ENCODE data around the gene VWCE.
"Not testable (repeated sequence)": the region's sequence is repeated elsewhere in the genome, so short reads cannot be mapped to it uniquely, and the experiment has no call there.

VWCE gene

DNA sequence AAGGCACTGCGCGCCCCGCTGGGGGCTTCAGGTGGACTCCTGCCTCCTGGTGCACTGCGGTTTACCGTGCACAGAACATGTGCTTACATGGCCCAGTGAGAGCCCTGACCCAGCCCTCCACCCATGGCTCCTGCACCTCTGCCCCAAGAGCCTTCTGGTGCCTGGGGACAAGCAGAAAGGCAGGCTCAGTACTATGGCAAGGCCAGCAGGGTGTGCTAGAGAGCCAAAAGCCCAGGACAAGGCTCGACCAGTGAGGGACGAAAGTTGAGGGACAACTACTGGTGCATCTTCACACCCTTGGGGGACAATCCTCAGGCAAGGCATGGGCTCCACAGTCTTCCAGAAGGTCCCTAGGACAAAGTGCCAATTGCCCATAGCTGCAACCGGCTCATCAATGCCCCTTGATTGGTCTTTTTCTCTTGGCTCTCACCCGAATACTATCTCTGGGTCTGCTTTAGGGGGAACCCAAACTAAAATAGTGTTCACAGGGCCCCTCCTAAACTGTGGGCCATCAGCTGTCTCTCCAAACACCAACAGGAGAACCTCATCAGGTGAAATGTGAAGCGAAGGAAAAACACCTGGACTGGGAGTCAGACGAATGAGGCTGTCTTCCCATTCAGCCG, 40.6 kb downstream of the VWCE start:
- DNase-seq (ENCODE audit: low read depth), result peak; percentile 36

DNA sequence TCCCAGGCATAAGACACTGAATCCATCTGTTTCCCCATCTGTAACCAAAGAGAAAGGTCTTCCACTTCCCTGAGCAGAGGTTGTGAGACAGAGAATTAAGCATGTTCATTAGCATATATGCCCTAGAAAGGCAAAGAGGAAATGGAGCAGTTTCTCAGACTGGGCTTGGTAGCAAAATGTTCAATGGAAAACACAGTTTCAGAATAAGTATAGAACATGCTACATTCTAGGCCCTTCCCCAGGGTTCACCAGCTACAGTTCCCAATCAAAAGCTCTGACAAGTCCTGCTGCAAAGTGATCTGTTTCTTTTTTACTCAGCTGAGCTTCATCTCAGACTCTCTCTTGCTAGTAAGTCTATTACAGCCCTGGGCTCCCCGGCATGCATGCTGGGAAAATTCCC, 42.8 kb downstream of the VWCE start:
- not testable (repeated sequence) for DNase-seq (ENCODE audit: low read depth)

DNA sequence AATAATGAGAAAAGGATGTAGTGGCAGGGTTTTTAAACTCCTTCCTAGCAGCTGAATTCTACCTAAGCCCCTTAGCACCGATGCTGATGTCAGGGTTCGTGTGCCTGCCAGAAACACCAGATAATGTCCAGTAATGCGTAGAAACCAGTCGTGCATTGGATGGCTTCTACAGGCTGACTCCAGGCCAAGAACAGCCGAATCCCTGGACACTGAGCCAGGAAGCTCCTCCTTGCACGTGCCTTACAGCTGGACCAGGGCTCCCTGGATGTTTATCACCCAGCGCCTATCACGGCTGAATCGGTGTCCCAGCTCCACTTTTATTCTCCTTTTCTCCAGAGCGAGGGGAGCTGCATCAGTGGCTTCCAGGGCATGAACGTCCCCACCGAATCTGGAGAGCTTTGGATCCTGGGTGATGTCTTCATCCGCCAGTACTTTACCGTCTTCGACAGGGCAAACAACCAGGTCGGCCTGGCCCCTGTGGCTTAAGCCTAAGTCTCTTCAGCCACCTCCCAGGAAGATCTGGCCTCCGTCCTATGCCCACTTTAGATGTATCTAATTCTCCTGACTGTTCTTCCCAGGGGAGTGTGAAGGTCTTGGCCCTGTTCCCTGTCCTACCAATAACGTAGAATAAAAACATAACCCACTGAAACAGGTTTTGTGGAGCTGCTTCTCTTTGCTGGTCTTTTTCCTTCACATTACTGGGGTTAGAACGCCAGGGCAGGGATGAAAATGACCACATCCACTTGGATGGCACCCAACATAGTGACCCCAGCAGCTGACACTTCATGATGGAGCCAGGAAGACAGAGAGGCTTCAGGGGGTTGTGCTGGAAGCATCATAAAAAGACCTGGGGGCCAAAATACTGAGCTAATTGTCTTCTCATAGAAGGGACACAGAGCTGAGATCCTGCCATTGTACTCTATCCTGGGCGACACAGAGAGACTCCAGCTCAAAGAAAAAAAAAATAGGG, 44.0 kb downstream of the VWCE start:
- DNase-seq (ENCODE audit: low read depth), result not testable (repeated sequence)

DNA sequence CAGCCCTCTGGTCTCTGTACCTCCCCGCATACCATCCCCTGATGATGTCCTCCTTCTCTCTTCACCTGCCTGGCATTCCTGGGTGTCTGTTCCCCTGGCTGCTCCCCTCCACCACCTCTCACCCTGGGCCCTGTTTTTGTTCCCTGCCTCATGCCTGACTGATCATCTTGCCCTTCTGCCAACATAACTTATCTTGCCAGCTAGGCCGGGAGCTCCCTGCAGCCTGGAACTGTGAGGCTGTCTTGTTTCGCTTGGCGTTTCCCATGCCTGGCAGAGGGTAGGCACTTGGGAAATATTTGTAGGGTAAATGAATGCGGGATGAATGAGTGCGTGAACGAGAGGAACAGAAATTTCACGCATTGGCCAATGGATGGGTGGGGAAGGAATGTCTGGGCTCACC, 45.9 kb downstream of the VWCE start:
- DNase-seq (ENCODE audit: low read depth), result not testable (repeated sequence)

DNA sequence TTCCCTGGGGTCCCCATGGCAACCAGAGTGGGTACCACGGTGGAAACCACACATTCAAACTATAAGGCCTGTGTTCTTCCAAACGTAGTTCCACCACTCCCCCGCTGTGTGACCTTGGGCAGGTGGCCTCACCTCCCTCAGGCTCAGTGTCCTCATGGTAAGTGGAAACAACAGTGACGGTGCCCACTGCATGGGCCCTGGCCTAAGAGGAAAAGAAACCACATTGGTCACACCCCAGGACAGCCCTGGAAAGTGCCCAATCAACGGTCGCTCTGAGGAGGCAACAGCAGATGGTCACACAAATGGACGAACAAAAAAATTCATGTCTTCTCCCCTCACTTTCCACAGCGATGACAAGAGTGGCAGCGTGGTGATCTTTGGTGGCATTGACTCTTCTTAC, 47.0 kb downstream of the VWCE start:
- DNase-seq (ENCODE audit: low read depth), result not testable (repeated sequence)

DNA sequence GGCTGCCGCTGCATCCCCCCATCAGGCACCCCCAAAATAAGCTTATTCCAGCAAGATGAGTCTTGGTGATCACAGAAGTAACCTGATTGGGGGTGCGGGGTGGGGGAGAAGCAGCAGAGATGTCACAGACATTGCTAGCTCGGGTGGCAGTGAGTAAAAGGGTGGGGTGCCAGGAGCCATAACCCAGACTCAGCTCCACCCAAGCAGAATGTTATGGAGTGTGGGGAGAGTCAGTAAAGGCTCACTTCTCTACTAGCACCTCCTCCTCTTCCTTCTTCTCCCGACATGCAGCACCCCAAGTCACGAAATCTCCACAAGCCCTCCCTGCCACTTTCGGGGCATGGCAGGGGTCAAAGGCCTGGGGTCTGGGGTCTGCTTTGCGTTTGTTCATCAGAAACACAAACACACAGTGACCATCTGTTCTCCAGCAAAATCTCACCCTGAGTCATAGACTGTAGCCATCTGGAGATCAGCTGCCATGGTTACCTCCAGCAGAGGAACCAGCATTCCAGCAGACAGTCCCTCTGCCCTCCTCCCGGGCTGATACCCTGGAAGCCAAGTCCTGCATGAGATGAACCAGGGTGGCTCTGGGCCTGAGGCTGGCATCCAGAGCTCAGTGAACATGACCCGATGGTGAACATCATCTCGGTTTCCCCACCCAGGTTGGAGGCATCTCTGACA, 49.7 kb downstream of the VWCE start:
- DNase-seq (ENCODE audit: low read depth), result not testable (repeated sequence)

DNA sequence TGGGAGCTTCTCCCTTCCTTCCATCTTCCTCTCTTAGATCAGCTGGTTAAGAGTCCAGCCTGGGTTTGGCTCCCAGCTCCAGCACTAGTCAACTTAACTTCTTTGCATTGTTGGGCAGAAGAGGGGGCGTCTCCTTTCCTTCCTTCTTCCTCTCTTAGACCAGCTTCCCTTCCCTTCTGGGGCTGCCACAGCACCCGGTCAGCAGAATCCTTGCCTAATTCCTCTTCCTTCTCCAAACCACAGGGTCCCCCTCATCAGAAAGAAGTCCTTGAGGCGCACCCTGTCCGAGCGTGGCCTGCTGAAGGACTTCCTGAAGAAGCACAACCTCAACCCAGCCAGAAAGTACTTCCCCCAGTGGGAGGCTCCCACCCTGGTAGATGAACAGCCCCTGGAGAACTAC, 53.6 kb downstream of the VWCE start:
- DNase-seq (ENCODE audit: low read depth), result not testable (repeated sequence)

DNA sequence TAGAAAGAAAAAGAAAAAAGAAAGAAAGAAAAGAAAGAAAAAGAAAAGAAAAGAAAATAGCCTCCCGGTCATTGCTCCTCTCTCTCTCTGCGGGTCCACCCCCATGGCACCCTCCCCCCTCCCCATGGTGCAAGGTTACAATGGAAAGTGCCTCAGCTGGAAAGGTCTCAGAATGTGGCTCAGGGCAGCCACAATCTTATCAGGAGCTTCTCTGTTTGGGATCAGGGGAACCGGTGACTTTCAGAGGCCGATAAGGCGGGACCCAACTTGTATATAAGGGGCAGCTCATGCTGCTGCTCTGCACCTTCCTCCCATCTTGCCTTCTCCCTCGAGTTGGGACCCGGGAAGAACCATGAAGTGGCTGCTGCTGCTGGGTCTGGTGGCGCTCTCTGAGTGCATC, 54.2 kb downstream of the VWCE start, which contains the start of gene PGA5:
PGA5 (plus strand) TSS at position 301 of the 400 bp plus-strand sequence; CDS start at position 353, 52 bp downstream.
- DNase-seq (ENCODE audit: low read depth), result not testable (repeated sequence)

DNA sequence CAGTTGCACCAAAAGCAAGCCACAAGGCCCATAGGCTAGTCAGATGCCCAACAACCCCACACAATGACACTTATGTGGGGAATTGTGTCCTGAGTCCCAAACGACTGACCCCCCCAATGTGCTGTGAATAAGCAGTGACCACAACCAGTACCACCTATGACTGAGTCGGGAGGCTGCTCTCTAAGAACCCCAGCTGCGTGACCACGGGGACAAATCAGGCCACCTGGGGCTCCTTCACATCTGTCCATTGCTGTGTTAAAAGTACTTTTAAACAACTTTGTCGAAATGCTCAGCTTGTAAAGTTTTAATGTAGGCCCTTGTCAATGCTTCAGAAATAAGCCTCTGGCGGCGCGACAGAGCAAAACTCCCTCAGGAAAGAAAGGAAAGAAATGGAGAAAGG, 54.8 kb downstream of the VWCE start:
- DNase-seq (ENCODE audit: low read depth), result not testable (repeated sequence)

DNA sequence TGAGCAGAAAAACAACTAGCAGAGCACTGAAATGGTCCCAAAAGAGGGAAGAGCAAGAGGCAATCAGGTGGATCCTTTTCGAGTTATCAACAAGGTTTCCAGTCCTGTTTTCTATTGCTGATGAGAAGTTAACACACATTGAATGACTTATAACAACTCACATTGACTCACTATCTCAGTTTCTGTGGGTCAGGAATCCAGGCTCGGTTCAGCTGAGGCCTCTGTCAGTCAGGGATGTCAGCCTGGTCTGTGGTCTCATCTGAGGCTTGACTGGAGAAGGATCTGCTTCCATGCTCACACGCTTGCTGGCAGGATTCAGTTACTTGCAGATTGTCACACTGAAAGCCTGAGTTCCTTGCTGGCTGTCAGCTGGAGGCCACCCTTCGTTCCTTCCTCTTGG, 58.0 kb downstream of the VWCE start:
- not testable (repeated sequence) for DNase-seq (ENCODE audit: low read depth)

DNA sequence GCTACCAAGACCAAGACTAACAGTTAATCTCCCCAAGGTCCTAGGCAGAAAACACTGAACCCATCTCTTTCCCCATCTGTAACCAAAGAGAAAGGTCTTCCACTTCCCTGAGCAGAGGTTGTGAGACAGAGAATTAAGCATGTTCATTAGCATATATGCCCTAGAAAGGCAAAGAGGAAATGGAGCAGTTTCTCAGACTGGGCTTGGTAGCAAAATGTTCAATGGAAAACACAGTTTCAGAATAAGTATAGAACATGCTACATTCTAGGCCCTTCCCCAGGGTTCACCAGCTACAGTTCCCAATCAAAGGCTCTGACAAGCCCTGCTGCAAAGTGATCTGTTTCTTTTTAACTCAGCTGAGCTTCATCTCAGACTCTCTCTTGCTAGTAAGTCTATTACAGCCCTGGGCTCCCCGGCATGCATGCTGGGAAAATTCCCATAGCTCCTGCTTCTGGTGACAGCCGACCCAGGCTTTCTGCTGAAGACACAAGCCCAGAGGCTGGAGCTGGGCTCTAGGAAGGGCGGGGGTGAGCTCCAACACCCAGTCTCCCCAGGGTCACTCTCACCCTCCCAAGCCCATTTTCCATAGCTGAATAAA, 62.5 kb downstream of the VWCE start:
- DNase-seq (ENCODE audit: low read depth), result not testable (repeated sequence)

DNA sequence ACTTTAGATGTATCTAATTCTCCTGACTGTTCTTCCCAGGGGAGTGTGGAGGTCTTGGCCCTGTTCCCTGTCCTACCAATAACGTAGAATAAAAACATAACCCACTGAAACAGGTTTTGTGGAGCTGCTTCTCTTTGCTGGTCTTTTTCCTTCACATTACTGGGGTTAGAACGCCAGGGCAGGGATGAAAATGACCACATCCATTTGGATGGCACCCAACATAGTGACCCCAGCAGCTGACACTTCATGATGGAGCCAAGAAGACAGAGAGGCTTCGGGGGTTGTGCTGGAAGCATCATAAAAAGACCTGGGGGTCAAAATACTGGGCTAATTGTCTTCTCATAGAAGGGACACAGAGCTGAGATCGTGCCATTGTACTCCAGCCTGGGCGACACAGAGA, 63.5 kb downstream of the VWCE start:
- not testable (repeated sequence) for DNase-seq (ENCODE audit: low read depth)

DNA sequence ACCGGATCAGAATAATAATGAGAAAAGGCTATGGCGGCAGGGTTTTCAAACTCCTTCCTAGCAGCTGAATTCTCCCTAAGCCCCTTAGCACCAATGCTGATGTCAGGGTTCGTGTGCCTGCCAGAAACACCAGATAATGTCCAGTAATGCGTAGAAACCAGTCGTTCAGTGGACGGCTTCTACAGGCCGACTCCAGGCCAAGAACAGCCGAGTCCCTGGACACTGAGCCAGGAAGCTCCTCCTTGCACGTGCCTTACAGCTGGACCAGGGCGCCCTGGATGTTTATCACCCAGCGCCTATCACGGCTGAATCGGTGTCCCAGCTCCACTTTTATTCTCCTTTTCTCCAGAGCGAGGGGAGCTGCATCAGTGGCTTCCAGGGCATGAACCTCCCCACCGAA, 64.1 kb downstream of the VWCE start:
- DNase-seq (ENCODE audit: low read depth), result not testable (repeated sequence)

DNA sequence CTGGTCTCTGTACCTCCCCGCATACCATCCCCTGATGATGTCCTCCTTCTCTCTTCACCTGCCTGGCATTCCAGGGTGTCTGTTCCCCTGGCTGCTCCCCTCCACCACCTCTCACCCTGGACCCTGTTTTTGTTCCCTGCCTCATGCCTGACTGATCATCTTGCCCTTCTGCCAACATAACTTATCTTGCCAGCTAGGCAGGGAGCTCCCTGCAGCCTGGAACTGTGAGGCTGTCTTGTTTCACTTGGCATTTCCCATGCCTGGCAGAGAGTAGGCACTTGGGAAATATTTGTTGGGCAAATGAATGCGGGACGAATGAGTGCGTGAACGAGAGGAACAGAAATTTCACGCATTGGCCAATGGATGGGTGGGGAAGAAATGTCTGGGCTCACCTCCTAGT, 65.7 kb downstream of the VWCE start:
- not testable (repeated sequence) for DNase-seq (ENCODE audit: low read depth)

DNA sequence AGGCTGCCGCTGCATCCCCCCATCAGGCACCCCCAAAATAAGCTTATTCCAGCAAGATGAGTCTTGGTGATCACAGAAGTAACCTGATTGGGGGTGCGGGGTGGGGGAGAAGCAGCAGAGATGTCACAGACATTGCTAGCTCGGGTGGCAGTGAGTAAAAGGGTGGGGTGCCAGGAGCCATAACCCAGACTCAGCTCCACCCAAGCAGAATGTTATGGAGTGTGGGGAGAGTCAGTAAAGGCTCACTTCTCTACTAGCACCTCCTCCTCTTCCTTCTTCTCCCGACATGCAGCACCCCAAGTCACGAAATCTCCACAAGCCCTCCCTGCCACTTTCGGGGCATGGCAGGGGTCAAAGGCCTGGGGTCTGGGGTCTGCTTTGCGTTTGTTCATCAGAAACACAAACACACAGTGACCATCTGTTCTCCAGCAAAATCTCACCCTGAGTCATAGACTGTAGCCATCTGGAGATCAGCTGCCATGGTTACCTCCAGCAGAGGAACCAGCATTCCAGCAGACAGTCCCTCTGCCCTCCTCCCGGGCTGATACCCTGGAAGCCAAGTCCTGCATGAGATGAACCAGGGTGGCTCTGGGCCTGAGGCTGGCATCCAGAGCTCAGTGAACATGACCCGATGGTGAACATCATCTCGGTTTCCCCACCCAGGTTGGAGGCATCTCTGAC, 68.5 kb downstream of the VWCE start:
- DNase-seq (ENCODE audit: low read depth), result not testable (repeated sequence)

DNA sequence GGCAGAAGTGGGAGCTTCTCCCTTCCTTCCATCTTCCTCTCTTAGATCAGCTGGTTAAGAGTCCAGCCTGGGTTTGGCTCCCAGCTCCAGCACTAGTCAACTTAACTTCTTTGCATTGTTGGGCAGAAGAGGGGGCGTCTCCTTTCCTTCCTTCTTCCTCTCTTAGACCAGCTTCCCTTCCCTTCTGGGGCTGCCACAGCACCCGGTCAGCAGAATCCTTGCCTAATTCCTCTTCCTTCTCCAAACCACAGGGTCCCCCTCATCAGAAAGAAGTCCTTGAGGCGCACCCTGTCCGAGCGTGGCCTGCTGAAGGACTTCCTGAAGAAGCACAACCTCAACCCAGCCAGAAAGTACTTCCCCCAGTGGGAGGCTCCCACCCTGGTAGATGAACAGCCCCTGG, 72.4 kb downstream of the VWCE start:
- DNase-seq (ENCODE audit: low read depth), result not testable (repeated sequence)

DNA sequence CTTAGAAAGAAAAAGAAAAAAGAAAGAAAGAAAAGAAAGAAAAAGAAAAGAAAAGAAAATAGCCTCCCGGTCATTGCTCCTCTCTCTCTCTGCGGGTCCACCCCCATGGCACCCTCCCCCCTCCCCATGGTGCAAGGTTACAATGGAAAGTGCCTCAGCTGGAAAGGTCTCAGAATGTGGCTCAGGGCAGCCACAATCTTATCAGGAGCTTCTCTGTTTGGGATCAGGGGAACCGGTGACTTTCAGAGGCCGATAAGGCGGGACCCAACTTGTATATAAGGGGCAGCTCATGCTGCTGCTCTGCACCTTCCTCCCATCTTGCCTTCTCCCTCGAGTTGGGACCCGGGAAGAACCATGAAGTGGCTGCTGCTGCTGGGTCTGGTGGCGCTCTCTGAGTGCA, 73.1 kb downstream of the VWCE start, which contains the start of gene PGA4:
PGA4 (plus strand) TSS at position 301 of the 400 bp plus-strand sequence; CDS start at position 355, 54 bp downstream.
- DNase-seq (ENCODE audit: low read depth), result not testable (repeated sequence)

DNA sequence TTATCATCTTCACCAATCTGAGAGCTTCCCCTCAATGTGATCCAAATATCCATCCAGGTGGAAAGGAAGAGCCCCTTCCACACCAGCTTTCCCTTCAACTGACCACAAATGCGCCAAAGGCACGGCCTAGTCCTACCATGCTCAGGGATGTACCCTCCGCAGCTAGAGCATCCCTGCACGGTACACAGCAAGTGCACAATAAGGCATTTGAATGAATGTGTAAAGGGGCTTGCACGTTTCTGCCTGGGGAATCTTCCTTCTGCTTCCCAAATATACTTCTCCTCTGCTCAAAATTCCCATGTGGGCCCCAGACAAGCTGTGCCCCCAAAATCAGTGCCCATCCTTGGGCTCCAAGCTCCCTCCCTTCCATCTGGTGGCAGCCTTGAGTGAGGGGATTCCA, 76.1 kb downstream of the VWCE start:
- DNase-seq (ENCODE audit: low read depth), result not testable (repeated sequence)

DNA sequence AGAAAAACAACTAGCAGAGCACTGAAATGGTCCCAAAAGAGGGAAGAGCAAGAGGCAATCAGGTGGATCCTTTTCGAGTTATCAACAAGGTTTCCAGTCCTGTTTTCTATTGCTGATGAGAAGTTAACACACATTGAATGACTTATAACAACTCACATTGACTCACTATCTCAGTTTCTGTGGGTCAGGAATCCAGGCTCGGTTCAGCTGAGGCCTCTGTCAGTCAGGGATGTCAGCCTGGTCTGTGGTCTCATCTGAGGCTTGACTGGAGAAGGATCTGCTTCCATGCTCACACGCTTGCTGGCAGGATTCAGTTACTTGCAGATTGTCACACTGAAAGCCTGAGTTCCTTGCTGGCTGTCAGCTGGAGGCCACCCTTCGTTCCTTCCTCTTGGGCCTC, 76.8 kb downstream of the VWCE start:
- DNase-seq (ENCODE audit: low read depth), result not testable (repeated sequence)

DNA sequence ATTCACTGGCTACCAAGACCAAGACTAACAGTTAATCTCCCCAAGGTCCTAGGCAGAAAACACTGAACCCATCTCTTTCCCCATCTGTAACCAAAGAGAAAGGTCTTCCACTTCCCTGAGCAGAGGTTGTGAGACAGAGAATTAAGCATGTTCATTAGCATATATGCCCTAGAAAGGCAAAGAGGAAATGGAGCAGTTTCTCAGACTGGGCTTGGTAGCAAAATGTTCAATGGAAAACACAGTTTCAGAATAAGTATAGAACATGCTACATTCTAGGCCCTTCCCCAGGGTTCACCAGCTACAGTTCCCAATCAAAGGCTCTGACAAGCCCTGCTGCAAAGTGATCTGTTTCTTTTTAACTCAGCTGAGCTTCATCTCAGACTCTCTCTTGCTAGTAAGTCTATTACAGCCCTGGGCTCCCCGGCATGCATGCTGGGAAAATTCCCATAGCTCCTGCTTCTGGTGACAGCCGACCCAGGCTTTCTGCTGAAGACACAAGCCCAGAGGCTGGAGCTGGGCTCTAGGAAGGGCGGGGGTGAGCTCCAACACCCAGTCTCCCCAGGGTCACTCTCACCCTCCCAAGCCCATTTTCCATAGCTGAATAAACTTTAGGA, 81.3 kb downstream of the VWCE start:
- not testable (repeated sequence) for DNase-seq (ENCODE audit: low read depth)

DNA sequence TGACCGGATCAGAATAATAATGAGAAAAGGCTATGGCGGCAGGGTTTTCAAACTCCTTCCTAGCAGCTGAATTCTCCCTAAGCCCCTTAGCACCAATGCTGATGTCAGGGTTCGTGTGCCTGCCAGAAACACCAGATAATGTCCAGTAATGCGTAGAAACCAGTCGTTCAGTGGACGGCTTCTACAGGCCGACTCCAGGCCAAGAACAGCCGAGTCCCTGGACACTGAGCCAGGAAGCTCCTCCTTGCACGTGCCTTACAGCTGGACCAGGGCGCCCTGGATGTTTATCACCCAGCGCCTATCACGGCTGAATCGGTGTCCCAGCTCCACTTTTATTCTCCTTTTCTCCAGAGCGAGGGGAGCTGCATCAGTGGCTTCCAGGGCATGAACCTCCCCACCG, 82.9 kb downstream of the VWCE start:
- not testable (repeated sequence) for DNase-seq (ENCODE audit: low read depth)

Data from stimulated activated CD4-positive, alpha-beta T cell treated with anti-CD3 and anti-CD28 coated beads, Interleukin-2, amount 100 ng/mL, for 4 hours (primary cell).